HG03045 (cell line): ENCODE measurements around the gene OXCT2.

ENCODE experiments used
- ATAC-seq: cut with Tn5 transposase; IDR thresholded peaks from one replicate; pipeline ENCODE4 v1.9.1; 2021; ENCODE audit warnings: mild to moderate bottlenecking, moderate library complexity; ENCODE audit not compliant: unreplicated experiment

Gene OXCT2

DNA sequence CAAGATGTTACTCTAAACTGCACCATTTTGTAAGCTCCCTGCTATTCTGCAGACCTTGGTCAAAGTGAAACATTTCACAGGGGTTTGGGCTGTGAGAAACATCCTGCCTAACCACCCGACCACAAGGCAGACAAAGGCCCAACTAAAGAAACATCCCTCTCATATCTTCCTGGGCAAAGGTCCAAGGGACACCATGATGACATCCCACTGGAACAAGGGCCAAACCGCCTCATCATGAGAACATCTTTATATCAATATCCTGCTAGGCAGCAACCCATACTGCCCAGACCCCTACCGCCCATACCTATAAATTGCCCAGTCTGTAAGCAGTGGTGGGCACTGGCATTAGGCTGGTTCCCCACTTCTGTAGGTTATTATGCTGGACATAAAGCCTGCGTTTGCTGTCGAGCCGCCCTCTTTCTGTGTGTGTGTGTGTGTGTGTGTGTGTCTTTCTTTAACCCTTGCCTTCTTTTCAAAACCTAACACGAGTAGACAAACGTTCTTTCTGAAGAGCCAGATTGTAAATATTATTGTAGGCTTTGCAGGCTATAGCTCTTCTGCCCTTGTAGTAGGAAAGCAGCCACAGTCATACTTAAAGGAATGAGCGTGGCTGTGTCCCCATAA is 33.5 kb downstream of the OXCT2 start:
- ATAC-seq, result no peak

DNA sequence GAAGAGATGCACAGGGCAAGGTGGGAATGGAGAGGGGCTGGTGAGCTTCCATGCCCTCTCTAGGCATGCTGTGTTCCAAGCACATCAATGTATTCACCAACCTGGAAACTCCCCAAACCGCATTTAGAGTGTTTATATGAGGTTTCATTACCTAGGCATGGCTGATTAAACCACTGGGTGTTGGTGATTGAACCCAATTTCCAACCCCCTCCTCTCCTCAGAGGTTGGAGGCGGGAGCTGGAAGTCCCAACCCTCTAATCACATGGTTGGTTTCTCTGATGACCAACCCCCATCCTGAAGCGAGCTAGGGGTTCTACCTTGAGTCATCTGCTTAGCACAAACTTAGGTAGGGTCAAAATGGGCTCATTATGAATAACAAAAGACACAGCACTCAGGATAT is 35.4 kb downstream of the OXCT2 start:
- no peak for ATAC-seq

DNA sequence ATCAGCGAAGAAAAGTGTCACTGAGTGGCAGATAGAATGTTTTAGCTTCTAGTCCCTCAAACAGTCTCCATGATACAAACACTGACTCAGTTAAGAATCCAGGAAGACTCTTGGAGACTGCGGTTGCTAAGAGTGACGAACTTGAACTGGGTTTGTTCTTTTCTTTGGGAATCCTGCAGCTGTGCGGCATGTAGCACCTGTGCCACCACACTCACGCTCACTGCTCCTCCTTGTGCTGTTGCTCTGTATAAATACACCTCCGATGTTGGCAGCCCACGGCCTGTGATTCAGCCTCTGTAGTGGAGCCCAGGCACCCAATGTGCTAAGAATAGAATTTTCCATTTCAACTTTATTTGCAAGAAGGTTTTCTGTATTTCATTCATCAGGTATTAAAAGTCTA is 38.0 kb downstream of the OXCT2 start:
- no peak for ATAC-seq

DNA sequence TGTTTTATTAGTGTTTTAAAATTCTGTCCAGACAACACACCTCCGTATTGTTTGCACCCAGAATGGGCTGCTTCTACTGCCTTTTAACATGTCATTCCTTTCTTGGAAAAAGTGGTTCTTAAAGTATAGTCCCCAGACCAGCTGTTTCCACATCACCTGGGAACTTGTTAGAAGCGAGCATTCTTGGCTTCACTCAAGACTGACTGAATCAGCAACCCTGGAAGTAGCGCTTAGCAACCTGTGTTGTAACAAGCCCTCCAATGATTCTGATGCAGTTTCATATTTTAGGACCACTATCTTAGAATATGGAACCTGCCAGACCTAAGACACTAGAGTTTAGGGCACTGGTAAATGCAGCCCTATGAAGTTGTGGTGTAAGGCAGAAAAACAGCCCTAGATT is 38.4 kb downstream of the OXCT2 start:
- ATAC-seq, result no peak

DNA sequence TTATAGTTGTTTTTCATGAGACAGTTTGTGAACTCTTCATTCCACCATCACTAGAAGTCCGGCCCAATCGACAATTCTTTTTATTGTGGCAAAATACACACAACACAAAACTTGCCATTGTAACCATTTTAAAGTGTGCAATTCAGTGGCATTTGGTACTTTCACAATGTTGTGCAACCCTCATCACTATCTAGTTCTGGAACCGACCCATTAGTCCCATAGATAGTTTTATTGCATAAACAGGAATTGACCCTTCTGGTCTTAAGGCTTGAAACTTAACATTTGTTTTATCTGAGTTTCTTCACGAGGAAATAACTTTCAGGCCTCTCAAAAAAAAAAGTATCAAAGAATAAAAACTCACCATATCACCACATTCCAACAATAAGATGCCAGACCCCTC is 41.3 kb downstream of the OXCT2 start:
- ATAC-seq, result no peak

DNA sequence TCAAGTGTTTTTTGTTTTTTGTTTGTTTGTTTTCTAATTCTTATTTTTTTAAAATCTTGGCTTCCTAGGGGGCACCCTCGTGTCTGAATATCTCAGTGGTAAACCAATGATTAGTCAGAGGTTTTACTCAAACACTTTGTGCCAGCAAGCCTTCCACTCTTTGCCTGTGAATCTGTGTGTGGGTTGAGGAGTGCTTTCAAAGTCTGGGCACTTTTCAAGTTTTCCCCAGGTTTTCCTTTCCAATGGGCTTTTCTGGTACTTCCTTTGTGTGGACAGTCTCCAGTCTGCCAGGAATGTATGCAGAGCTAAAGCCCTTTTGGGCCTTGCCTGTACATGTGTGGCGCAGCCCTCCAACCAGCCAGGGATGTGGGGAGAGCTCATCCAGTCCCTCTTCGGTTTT is 42.1 kb downstream of the OXCT2 start:
- no peak for ATAC-seq

DNA sequence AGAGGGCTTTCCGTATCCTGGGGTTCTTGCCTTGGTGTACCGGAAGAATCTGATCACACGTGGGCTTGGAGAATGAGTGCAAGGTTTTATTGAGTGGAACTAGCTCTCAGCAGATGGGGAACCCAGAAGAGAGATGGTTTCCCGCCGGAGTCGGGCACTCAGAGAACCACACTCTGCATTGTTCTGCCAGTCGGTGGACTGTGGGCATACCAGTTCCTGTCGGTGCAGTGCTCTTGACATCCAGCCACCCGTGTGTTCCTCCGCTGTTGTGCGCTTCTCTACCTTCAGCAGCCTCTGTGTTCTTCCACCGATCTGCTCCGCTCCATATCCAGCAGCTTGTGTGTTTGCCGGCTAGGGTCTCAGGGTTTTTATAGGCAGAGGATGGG is 43.2 kb downstream of the OXCT2 start:
- no peak for ATAC-seq

DNA sequence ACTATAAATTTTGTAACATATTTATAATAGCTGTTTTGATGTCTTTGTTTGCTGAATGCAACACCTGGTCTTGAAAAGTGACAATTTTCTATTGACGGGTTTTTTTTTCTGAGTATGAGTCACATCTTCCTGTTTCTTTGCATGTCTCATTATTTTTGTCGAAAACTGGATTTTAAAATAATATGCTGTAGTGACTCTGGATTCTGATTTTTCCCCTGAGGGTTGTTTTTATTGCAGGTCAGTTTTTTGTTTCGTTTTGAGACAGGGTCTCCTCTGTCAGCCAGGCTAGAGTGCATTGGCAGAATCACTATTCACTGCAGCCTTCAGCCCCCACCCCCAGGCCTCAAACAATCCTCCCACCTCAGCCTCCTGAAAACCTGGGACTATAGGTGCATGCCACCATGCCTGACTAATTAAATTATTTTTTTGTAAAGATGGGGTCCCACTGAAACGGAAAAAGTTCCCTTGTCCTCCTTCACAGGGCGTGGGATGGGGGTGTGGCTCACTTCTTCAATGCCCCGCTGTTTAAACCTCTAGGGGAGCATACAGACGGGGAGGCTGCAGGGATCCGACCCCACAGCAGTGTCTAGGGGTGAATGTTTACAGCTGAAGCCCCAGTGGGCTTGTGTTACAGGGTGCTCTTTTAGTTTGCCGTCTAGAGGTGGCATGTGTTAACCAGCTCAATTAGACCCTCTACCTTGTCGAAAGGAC is 43.8 kb downstream of the OXCT2 start:
- no peak for ATAC-seq

DNA sequence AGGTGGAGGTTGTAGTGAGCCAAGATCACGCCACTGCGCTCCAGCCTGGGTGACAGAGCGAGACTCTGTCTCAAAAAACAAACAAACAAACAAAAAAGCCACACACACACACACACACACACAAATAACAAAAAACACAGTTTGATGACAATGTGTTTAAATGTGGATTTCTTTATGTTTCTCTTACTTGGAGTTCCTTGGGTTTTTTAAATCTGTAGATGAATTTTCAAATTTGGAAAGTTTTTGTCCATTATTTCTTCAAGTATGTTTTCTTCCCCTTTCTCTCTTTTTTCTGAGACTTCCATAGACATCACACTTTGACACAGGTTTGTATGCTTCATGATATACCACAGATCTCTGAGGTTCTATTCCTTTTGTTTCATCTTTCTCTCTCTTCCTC is 44.5 kb downstream of the OXCT2 start:
- no peak for ATAC-seq

DNA sequence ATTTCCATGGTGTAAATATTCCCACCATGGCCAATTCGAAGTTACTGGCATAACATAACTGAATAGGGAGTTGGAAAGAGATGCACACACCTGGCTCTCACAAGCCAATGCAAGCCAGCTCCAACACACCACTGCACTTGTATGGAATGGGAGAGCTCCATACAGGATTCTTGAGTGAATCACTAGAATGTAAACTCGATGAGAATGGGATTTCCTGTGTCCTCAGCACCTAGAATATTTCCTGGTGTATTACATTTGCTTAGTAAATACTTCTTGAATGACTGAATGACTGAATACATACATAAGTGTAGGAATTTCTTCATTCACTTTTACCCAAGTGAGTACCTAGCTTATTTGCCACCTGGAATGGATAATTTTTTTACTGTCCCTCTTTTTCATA is 48.7 kb downstream of the OXCT2 start:
- ATAC-seq, result no peak

DNA sequence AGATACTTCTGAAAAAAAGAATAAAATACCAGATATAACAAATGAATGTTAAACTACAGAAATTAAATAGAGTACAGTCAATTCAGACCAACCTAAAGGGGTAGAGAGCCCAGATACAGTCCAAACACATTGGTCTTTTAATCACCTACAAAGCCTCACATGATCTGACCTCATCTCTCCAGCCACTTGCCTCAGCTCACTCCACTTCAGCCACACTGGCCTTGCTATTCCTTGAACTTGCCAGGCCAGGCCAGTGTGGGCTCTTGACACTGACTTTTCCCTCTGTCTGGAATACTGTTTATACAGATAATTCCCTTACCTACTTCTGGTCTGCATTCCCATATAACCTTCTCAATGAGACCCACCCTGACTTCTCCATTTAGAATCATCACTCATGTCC is 49.5 kb downstream of the OXCT2 start:
- no peak for ATAC-seq

DNA sequence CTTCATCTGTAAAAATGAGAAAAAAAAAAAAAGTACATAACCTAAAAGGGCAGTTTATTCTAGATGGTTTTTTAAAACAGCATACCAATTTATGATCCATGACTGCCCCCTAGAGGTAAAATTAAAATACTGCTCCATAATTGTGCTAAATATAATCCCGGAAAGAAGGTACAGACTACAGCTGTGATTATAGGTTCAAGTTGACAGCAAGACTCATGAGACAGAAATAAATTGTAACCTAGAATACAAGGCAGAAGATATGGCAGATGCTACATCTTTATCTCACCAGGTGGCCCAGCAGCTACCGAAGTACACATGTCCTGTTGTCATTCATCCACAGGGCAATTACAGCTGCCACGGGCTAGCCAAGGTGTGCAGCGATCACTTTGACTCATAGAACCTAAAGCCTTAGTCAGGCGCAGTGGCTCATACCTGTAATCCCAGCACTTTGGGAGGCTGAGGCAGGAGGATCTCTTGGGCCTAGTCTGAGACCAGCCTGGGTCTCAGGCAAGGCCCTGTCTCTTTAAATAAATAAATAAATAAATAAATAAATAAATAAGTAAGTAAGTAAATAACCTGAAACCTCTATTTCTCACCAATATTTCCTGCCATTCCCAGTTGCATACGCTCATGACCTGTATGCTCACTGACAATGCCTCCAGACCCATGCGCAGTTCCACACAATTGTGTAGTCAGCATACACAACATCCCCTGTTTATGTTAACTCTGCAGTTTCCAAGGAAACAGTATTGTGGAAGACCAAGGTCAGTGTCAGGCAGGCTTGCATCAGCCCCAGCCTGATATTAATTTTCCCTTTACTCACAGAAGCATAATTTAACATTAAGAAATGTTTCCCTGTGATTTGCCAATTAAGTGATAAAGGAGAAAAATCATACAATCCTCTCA is 50.8 kb downstream of the OXCT2 start:
- no peak for ATAC-seq
